Esophagus mucosa (tissue), 1 donor: ENCODE measurements around the gene KCNH4. TPM values are rescaled to one million over a fixed set of nuclear protein-coding genes. Genes with fewer than 3 reads are reported as not detected.

Source experiments
- ATAC-seq: fragments of 200-7000 bp; cut with Tn5 transposase; one replicate; pipeline ENCODE4 v1.9.1; 2020
- total RNA-seq: library from RNA; stranded (reverse); gene quantifications from one replicate; pipeline ENCODE4 v1.2.4, GENCODE V29; 2023
- donor health status: DM: yes; HTN: yes; CAD: no.

The KCNH4 gene
- total RNA-seq, 1 donor from 2014 or later: not detected

DNA sequence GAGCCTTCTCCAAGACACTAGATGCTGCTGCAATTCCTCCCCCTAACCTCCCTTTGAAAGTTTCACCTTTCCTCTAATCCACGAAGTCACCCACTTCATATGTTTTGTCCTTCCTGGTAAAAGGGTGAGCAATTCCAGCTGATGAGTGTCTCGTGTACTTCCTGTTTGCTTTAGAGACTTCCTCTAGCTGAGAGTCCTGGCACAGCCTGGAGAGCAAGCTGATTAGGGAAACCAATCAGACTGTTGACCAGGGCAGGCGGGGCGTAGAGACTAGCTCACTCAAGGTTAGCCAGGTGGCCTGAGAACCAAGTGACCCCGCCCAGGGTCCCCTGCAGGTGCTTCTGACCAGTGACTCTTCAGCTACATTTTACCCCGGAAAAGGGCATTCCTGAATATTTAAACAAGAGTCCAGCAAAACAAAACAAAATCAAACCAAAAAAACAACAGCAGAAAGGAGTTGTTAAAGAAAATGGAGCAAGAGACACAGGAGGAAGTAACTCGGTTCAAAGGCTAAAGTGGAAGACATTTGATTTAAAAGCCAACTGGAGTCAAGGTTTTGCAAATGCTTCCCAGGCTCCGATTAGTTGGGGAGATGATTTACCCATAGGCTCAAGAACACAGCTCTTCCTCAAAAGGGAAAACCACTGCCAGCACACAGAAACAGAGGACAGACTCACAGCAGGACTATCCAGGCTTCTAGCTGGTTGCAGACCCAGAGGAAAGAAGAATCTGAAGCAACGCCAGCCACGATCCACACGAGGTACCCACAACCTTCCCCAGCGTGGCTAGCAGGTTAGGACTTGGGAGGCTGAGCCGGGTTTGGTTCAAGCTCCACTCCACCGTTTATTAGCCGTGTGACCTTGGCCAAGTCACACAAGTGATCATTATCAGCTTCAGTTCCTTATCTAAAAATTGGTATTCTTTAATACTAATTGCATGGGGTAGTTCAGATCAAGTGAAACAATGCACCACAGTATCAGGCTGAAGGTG is 45.0 kb downstream of the KCNH4 start:
- ATAC-seq: peak; percentile 76

DNA sequence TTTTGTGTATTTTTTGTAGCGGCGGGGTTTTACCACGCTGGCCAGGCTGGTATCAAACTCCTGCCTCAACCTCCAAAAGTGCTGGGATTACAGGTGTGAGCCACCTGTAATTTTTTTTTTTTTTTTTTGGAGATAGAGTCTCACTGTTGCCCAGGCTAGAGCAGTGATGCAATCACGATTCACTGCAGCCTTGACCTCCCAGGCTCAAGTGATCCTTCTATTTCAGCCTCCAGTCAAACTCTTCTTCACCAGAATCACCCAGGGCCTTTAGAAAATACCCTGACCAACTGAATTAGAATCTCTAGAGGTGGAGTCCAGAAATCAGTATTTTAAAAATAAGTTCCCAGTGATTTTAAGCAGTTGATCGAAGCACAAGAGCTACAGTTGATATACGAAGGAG is 45.8 kb downstream of the KCNH4 start:
- no peak for ATAC-seq

DNA sequence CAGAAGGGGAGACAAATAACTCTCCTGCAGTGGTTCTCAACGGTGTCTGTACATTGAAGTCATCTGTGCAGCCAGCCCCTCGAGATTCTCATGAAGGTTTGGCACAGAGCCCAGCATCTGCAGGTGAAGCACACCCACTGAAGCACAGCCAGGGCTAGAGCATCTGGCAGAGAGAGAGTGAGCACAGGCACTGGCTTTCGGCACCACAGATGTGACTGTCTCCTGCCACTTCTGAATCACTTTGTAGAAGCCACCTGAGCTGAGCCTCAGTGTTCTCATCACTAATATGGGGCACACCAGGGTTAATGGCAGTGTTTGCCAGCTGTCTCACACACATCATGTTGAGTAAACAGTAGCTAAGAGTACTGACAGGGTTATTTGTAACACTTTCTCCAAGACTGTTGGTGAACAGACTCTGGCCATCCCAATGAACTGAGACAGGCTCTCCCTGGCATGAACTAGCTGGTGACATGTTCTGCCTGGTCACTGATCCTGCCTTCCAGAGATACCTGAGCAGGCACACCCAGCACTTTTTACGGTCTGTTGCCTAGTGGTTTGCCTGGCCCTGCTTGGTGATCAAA is 47.4 kb downstream of the KCNH4 start:
- ATAC-seq: peak; percentile 50

DNA sequence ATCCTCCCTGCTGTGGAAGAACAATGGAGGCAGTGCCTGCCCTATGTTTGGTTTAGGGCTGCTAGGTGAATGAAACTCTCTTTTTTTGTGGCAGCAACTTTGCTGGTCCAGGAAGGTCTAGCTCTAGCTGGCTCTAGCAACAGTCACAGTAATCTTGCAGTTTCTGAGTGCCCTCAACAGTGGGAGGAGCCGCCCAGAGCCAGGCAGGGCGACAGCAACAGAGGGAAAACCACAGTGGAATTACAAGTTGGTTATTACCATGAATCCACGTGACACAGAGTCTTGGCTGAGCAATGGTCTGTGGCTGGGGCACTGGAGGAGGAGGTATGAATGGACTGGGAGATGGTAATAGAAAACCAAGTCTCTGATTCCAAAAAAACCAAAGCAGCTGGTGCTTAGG is 48.0 kb downstream of the KCNH4 start:
- ATAC-seq: peak; percentile 42

DNA sequence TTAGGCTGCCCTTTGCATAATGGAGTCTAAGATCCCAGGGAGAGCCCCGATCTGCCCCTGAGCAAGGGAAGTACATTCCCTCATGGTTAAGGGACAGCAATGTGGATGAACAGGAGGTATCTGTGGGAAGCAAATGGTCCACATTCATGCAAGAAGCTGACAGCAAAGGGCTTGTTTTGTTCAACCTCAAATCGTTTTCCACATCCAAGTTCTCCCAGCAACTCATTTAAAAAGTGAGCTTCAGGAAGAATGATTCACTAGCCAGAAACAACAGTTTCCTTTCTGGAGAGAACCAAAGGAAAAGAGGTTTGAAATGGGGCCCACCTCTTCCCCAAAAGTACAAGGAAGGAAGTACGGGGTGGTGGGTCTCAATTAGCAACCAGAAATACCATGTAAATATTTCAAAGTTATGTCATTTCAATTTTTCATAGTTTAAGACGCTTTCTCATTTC is 48.9 kb downstream of the KCNH4 start:
- ATAC-seq: no peak

DNA sequence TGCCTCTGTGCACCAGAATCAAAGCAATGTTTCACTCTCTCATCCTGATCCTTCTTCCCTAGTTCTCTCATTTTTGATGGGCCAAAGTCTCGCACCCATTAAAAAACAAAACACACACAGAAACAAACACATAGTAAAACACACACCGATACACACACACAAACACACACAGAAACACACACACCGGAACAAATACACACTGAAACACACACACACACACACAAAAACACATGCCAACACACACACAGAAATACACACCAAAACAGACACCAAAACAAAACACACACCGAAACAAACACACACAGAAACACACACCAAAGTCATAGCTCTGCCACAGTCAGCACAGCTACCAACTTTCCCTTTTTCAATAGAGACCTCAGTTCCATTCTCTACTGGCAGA is 49.7 kb downstream of the KCNH4 start:
- no peak for ATAC-seq

DNA sequence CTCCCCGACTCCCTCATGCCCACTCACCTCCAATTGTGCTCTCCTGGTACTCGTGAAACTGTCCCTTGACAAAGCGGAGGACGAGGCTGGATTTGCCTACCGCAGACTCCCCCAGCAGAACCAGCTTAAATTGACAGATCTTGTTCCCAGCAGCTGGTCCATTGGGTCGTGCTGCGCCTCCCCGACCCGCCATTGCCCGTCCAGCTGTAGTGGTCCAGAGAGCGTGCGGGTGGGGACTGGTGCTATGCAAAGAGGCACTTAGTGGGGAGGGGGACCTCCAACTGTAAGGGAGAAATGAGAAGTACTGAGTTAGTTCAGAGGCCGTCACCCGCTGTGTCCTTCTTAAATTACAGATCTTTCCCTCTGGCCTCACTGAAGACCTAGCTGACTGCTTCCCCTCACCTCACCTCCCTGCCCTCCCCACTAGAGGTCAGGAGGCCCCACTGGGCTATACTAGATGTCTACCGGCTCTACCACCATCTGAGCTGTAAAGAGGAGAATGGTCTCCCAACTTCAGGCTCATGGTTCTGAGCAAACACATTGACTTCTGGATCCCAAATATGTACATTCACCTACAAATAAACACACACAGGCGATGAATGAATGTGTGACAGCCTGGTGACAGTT is 50.5 kb downstream of the KCNH4 start:
- ATAC-seq: no peak

DNA sequence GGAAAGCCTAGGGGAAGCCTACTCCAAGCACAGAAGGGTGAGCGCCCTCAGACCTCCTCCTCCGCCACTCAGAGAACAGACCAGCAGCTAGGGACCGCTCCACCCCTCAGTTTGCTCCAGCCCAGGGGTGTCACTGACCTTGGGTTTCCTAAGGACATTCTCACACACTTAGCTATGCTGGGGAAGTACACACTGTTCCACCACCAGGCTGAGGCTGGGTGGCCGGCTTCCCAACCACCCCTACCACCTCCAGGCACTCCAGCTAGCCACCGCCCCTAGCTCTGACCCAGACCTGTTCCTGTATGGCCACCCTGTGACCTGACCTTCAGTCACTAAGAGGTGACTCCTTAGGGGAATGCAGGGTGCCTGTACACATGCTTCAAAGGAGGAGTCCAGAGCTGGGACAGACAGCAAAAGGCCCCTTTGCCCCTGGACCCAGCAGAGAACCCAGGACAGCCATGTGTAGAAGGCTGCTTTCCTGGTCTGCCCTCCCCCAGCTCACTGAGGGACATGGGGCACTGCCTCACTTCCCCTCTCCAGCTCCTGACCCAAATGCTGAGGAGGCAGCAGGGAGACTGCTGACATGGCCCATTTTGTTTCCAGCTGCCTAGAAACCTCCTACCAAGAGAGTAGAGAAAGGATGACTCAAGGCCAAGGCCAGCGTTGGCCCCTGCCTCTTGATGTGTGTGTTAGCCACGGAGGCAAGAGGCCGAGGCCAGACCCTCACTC is 51.7 kb downstream of the KCNH4 start:
- ATAC-seq: peak; percentile 6

DNA sequence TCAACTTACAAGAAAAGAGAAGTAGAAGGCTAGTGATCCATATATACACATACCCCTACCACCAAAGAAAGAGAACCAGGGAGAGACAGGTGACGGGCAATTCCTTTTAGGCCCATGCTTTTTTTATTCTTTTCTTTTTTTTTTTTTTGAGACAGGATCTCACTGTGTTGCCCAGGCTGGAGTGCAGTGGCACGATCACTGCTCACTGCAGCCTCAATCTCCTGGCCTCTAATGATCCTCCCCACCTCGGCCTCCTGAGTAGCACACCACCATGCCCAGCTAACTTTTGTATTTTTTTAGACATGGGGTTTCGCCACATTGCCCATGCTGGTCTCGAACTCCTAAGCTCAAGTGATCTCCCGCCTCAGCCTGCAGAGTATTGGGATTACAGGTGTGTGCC is 53.5 kb downstream of the KCNH4 start:
- ATAC-seq: no peak

DNA sequence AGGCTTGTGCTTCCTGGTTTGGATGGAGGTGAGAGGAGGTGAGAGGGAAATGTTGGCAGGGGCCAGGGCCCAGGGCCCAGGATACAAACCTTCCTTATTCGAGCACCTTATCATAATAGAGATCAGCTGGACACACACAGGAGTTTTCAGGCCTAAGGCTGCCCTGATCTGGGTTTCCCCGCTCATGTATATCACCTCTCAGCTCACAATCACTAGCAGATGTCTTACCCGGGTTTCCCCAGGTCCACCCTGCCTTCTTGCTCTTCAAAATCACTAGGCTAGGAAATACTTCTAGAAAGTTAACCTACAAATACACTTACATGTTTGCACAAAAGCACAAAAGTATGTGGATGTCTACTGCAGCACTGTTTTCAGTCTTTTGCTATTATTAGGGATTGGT is 54.1 kb downstream of the KCNH4 start:
- no peak for ATAC-seq

DNA sequence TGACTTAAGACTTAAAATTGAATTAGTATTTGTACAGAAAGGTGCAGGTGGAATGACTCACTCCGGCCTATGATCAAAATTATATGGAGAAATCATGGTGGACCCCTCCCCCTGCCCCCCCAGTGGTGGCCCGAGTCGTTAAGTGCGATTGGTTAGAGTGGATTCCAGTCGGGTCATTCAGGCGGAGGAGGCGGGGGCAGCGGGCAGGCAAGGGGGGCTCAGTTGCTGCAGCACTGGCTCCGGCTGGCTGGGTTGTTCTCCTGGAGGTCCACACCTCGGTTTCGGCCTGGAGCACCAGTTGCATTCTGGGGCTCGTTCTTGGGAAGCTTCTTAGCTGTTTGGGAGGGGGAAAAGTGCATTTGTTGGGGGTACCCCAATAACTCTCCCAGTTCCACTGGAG is 55.4 kb downstream of the KCNH4 start:
- no peak for ATAC-seq

DNA sequence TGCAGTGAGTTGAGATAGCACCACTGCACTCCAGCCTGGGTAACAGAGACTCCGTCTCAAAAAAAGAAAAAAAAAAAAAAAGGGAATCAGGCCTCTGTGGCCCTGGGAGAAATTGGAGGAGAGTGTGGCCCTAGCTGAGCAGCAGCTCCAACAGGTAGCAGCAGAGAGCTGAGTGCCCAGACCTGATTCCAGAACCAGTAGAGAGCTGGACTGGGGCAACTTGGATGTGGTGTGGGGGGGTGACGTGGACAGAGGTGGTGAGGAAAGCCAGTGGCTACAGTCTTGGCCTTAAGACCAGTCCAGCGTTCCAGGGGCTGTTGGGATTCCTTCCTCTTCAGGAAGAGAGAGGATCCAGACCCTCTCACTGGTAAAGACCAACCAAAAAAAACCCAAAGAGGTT is 56.7 kb downstream of the KCNH4 start:
- no peak for ATAC-seq

DNA sequence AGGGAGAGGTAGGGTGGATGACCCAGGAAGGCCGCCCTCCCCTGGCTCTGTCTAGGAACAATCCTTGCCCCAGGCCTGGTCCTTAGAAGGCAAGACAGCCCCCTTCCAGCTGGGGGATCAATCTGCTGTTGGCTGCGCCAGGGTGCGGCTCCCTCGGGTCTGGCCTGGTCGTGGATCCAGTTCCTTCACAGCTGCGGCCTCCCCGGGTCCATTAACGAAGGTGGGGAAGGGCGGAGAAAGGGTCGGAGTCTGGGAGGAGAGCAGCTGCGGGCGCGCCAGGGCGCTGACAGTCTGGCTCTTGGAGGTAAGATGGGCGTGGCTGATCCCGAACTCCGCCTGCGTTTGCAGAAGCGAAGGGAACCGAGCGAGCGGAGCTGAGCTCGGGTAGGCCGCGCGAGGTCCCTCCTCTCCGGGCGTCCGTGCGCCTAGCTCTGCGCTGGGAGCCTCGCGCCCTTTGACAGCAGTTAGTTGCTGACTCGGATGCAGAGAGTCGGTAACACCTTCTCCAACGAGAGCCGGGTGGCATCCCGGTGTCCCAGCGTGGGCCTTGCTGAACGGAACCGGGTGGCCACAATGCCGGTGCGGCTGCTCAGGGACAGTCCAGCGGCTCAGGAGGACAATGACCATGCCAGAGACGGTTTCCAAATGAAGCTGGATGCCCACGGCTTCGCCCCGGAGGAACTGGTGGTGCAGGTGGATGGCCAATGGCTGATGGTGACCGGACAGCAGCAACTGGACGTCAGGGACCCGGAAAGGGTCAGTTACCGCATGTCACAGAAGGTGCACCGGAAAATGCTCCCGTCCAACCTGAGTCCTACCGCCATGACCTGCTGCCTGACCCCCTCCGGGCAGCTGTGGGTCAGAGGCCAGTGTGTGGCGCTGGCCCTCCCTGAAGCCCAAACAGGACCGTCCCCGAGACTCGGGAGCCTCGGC is 58.3 kb downstream of the KCNH4 start, which contains the start of gene HSPB9:
HSPB9 (plus strand) TSS at position 434 of the 933 bp plus-strand sequence; CDS start at position 481, 47 bp downstream.
- peak; percentile 58 for ATAC-seq

DNA sequence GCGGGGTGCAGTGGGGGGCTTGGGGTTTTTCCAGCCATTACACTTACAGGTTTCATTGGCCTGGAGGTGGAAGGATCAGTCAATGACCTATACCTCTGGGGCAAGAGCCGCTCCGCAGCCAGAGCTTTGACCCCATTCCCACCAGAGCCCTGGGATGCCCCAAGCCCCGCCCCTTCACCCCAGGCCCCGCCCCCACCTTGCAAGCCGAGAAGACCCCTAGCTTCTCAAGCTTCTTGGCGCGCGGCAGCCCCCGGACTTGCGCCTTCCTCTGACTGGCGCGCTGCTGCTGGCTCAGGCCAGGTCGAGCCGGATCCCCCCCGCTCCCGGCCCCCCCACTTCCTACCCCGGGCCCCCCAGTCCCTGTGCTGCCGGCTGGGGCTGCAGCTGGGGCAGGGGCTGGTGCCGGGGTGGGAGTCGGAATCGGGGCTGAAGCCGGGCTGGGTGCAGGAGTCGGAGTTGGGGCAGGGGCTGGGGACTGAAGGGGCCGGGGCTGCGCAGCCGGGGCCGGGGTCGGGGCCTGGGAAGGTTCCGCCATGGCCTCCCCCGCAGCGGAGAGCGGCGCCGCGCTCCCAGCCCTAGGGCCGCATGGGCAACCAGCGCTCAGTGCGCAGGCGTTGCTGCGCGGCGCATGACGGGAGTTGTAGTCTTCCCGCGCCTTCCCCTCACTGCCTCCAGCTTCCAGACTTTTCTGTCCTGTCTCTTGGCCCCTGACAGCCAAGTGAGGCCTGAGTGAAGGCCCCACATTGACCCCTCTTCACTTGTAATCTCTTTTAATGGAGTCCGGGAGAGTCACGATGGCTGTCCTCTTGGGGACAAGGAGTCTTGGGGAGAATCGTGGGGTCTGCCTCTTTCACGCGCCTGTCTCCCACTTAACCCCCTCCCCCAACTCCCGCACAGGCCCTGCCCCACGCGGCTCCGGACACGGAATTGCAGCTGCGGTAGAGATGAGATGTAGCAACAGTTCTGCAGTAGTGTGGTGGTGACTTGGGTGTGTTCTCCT is 59.9 kb downstream of the KCNH4 start, which contains the start of gene KAT2A:
KAT2A (minus strand) TSS at position 598 of the 1,000 bp plus-strand sequence; CDS start at position 535, 63 bp downstream.
- ATAC-seq: peak; percentile 78

DNA sequence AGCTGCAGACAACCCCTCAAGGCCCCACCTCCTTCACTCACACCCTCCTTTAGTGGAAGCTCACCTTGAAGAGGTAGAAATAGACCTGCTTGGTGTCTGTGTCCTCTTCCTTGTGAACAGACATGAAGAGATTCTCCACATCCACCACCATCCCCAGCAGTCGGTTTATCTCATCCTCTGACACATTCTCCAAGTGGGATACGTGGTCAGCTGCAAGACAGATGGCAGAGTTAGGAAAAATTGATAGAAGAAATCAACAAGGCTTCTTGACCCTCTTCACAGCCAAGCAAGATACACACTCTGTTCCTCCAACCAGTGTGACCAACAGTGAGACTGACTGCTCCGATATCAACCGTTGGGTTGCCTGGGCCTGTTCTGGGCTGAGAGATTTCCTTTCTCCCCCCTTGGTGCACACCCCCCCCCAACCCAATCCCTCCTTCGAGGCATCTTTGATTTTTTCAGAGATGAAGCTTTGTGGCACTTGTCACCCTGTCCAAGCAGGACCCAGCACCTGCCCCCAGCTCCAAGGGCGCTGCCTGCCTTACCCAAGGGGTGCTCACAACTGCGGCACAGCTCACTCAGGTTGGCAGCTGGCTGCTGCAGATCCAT is 60.7 kb downstream of the KCNH4 start:
- no peak for ATAC-seq

DNA sequence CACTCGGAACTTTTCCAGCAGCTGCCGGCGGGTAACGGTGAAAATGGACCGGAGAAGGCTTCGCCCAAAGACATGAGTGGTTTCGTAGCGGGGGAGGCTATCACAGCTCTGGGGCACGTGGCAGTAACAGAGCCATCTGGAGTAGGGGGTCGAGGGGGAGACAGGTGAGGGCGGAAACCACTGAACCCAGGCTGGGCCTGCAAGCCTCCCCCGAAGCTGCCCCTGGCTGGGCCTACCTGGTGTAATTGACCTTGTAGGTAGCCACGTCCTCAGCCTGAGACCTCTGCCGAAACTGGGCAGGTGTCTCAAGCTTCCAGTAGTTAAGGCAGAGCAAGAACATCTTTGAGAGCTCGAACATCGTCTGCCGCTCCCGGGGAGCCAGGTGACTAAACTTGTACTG is 61.6 kb downstream of the KCNH4 start:
- ATAC-seq: no peak

DNA sequence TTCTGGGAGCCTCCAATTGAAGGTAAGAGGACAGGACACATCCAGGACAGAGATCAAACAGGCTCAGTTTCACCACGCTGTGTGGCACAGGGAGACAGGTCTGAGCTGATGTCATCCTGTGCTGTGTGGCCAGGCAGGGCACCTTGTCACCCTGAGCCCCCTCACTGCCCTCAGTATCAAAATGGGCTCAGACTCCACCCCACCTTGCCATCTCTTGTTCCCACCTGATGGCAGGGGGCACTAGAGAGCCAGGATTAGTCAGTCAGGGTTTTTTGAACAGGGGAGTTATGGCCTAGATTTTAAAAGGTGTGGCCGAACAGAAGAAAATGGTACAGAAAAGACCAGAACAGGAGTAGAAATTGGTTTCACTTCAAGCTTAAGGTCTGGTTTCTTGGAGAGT is 62.4 kb downstream of the KCNH4 start:
- no peak for ATAC-seq

DNA sequence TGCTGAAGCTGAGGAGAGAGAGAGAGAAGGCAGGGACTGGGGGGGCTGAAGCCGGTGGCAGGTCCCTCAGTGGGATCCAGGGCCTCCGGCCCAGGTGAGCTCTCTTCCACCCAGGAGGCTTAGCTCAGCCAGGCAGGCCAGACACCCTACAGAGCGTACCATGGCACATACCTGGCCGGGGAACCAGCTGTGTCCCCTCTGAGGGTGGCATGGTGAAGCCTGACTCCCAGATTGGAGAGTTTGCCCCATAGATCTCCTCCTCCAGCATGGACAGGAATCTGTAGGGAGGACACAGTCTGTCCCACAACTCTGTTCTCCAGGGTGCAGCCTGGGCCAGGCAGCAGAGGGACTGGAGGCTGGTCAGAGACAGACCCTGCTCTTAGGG is 62.8 kb downstream of the KCNH4 start:
- ATAC-seq: no peak

DNA sequence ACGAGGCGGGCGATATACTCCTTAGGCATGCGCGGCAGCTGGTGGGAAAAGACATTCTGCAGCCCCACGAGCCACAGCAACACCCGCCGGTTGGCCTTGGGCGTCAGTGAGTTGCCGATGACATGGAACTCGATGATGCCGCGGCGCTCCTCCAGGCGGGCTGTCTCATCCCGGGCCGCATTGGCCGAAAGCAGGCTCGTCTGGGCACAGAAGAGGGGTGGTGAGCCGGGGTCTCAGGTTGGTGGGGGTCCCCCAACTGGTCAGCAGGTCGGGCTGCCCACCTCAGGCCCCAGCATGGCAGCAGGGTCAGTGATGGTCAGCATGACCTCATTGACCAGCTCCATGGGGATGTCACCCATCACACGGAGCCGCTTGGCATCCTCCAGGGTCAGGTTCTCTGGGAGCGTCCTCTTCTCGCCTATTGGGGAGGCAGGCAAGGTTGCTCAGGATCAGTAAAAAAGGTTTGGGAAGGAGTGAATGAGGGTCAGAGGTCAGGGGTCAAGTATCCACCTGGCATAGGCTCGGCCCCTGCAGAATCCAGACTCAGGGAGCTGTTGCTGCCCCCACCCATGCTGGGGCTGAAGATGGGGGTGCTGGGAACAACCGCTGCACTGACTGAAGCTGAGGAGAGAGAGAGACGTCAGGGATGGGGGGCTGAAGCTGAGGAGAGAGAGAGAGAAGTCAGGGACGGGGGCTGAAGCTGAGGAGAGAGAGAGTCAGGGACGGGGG is 63.4 kb downstream of the KCNH4 start:
- no peak for ATAC-seq
